Fibroblast of lung (primary cell): ENCODE results near the gene CNMD. TPM values are rescaled to one million over a fixed set of nuclear protein-coding genes. Genes with fewer than 3 reads are reported as not detected.
A peak's percentile ranks its signal among the peaks of the same experiment; 100 is the strongest.

Source experiments
- DNase-seq, 2 donors: peaks; one replicate each; pipeline versions ENCODE4 v3.0.0 to v3.0.0-alpha.2; 2010; ENCODE audit warnings: low read depth in 2 of 2
- H2AFZ ChIP-seq: 2 replicates; pipeline ENCODE4 v1.5.1; 2012; ENCODE audit warnings: low read length, control low read depth, inconsistent platforms
- H3K27ac ChIP-seq: 2 replicates; pipeline ENCODE4 v1.5.1; 2011; ENCODE audit warnings: low read length, control low read depth; ENCODE audit not compliant: insufficient read depth
- H3K27me3 ChIP-seq: 2 replicates; pipeline ENCODE4 v1.5.1; 2011; ENCODE audit warnings: mild to moderate bottlenecking, low read length; ENCODE audit not compliant: control insufficient read depth, insufficient read depth
- H3K36me3 ChIP-seq: 2 replicates; pipeline ENCODE4 v1.5.1; 2011; ENCODE audit warnings: low read length; ENCODE audit not compliant: control insufficient read depth, insufficient read depth
- H3K4me1 ChIP-seq: 2 replicates; pipeline ENCODE4 v1.5.1; 2011; ENCODE audit warnings: low read length; ENCODE audit not compliant: control insufficient read depth, insufficient read depth; ENCODE audit errors: extremely low read depth
- H3K4me2 ChIP-seq: 2 replicates; pipeline ENCODE4 v1.5.1; 2011; ENCODE audit warnings: low read length, control low read depth; ENCODE audit not compliant: insufficient read depth; ENCODE audit errors: extremely low read depth
- H3K4me3 ChIP-seq, 4 experiments: fragments of 200-600 bp in 1 of 4; sonication (generic) in 1 of 4; replicated peaks in 1 of 4; 2 replicates each; pipeline ENCODE4 v1.5.1; 2011 to 2016; ENCODE audit warnings: low read length in 4 of 4, low read depth in 3 of 4, mild to moderate bottlenecking in 3 of 4, control low read depth in 2 of 4, inconsistent platforms in 1 of 4, mixed read lengths in 1 of 4; ENCODE audit not compliant: insufficient read depth in 1 of 4; ENCODE audit errors: control extremely low read depth in 1 of 4
- H3K79me2 ChIP-seq: 2 replicates; pipeline ENCODE4 v1.5.1; 2012; ENCODE audit warnings: mild to moderate bottlenecking, low read length, inconsistent platforms; ENCODE audit not compliant: control insufficient read depth, insufficient read depth
- H3K9ac ChIP-seq: 2 replicates; pipeline ENCODE4 v1.5.1; 2011; ENCODE audit warnings: mild to moderate bottlenecking, low read length, control low read depth; ENCODE audit not compliant: insufficient read depth
- H3K9me3 ChIP-seq: 2 replicates; pipeline ENCODE4 v1.5.1; 2012; ENCODE audit warnings: low read depth, low read length; ENCODE audit not compliant: control insufficient read depth, insufficient read depth
- H4K20me1 ChIP-seq: 2 replicates; pipeline ENCODE4 v1.5.1; 2011; ENCODE audit warnings: low read length; ENCODE audit not compliant: control insufficient read depth, insufficient read depth; ENCODE audit errors: extremely low read depth
- CTCF ChIP-seq, 2 donors: IDR thresholded peaks in 1 of 2; conservative IDR thresholded peaks in 1 of 2; 1 replicate in 1 of 2; 2 replicates in 1 of 2; pipeline ENCODE4 v1.5.1; 2011 to 2012; ENCODE audit warnings: low read length in 2 of 2, control low read depth in 1 of 2, inconsistent platforms in 1 of 2, low read depth in 1 of 2, mild to moderate bottlenecking in 1 of 2
- EZH2 ChIP-seq: IDR thresholded peaks from 2 replicates; pipeline ENCODE4 v1.5.1; 2012; ENCODE audit warnings: low read length, control low read depth, mild to moderate bottlenecking; ENCODE audit errors: missing control alignments
- polyA plus RNA-seq, 2 donors: library from polyadenylated mRNA; depleted of rRNA in 1 of 2; stranded (reverse) in 1 of 2; unstranded in 1 of 2; fragments of >200 nt; gene quantifications; 2 replicates each; pipeline ENCODE4 v1.2.1, GENCODE V29; 2011 to 2012; ENCODE audit warnings: missing spikeins in 1 of 2
- total RNA-seq: library from RNA; depleted of rRNA; stranded (reverse); fragments of >200 nt; gene quantifications from 2 replicates; pipeline ENCODE4 v1.2.1, GENCODE V29; 2014

The CNMD gene
- total and polyA plus RNA-seq, 2 donors (not counting 1 experiment from before 2014, with no cell fraction given), result not detected

GRCh38 chr13:52707375-52707774, 32.2 kb downstream of the CNMD start:
- H3K36me3 ChIP-seq, result no peaks in the 10 kb centered on the region
- H3K9me3 ChIP-seq, result no peaks in the 10 kb centered on the region
- H3K4me1 ChIP-seq, result no peaks in the 10 kb centered on the region
- no peaks in the 10 kb centered on the region for H3K79me2 ChIP-seq
- no peaks in the 10 kb centered on the region for H3K27me3 ChIP-seq
- no peak overlapping the region for H3K4me2 ChIP-seq
- H4K20me1 ChIP-seq, result no peaks in the 10 kb centered on the region
- no peak overlapping the region for H3K9ac ChIP-seq
- no peak for DNase-seq
- TF ChIP-seq CTCF (conservative IDR thresholded peaks at IDR 0.05 in 1 of 2, IDR thresholded peaks at IDR 0.05 in 1 of 2; ENCODE audit: low read depth in 1 of 2, low read length in 2 of 2) (no peak), EZH2 (no peak)
- no peak overlapping the region for H3K27ac ChIP-seq
- no peak overlapping the region for H3K4me3 ChIP-seq
- H2AFZ ChIP-seq, result no peak overlapping the region

GRCh38 chr13:52706081-52706480, 33.5 kb downstream of the CNMD start:
- no peaks in the 10 kb centered on the region for H4K20me1 ChIP-seq
- peak in 1 of 2 donors; percentile 52 for DNase-seq
- H3K36me3 ChIP-seq, result no peaks in the 10 kb centered on the region
- TF ChIP-seq EZH2, result no peak
- TF ChIP-seq CTCF (conservative IDR thresholded peaks at IDR 0.05 in 1 of 2, IDR thresholded peaks at IDR 0.05 in 1 of 2; ENCODE audit: low read depth in 1 of 2, low read length in 2 of 2), result no peak
- no peaks in the 10 kb centered on the region for H3K79me2 ChIP-seq
- no peak overlapping the region for H3K27ac ChIP-seq
- H3K4me2 ChIP-seq, result no peak overlapping the region
- H3K27me3 ChIP-seq, result no peaks in the 10 kb centered on the region
- no peak overlapping the region for H3K9ac ChIP-seq
- H2AFZ ChIP-seq, result no peak overlapping the region
- H3K9me3 ChIP-seq, result no peaks in the 10 kb centered on the region
- H3K4me1 ChIP-seq, result no peaks in the 10 kb centered on the region
- no peak overlapping the region for H3K4me3 ChIP-seq

GRCh38 chr13:52703482-52703881, 36.1 kb downstream of the CNMD start:
- TF ChIP-seq EZH2, result no peak
- no peak for TF ChIP-seq CTCF (conservative IDR thresholded peaks at IDR 0.05 in 1 of 2, IDR thresholded peaks at IDR 0.05 in 1 of 2; ENCODE audit: low read depth in 1 of 2, low read length in 2 of 2)
- H3K4me3 ChIP-seq, result no peak overlapping the region
- DNase-seq, result no peak
- H3K36me3 ChIP-seq, result no peaks in the 10 kb centered on the region
- H3K4me1 ChIP-seq, result no peaks in the 10 kb centered on the region
- H3K9ac ChIP-seq, result no peak overlapping the region
- no peaks in the 10 kb centered on the region for H3K79me2 ChIP-seq
- H3K4me2 ChIP-seq, result no peak overlapping the region
- H2AFZ ChIP-seq, result no peak overlapping the region
- H3K9me3 ChIP-seq, result no peaks in the 10 kb centered on the region
- no peaks in the 10 kb centered on the region for H4K20me1 ChIP-seq
- H3K27ac ChIP-seq, result no peak overlapping the region
- no peaks in the 10 kb centered on the region for H3K27me3 ChIP-seq
